Measurements from ENCODE around the gene TYSND1.
"Not testable (repeated sequence)": the region's sequence is repeated elsewhere in the genome, so short reads cannot be mapped to it uniquely, and the experiment has no call there.

The TYSND1 gene

GRCh38 chr10:70131560-70131937 lies 15.0 kb downstream of the TYSND1 start:
- DNase-seq = no peak

DNA sequence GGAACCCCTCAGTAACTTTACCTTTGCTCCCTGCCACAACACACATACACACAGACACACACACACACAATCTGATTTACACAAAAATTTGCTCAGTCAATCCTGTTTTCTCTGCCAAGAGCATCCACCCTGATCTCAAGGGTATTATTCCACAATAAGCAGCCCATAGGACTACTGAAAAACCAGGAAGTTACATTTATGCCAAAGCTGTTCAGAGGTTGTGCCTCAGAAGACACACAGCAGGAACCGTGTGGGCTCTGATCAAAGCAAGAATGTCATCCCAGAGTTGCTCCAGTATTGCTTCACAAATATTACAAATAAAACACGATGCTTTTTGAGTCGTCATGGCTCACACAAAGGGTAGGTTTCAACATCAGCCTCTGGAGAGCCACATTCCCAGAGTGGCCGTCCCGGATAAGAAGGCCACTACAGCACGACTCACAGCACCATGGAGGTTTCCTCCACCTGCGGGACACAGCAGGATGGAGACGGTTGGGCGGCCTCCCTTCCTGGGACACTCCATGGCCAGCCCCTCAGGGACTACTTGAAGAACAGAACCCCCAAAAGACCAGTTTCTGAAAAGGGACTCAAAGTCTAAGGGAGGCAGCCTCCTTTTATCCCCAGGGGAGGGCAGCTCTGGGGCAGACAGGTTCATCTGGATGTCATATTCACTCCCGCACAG lies 15.5 kb downstream of the TYSND1 start:
- no peak for DNase-seq

- DNase-seq = no peak
Measured at GRCh38 chr10:70126700-70127395, 19.7 kb downstream of the TYSND1 start.

DNA sequence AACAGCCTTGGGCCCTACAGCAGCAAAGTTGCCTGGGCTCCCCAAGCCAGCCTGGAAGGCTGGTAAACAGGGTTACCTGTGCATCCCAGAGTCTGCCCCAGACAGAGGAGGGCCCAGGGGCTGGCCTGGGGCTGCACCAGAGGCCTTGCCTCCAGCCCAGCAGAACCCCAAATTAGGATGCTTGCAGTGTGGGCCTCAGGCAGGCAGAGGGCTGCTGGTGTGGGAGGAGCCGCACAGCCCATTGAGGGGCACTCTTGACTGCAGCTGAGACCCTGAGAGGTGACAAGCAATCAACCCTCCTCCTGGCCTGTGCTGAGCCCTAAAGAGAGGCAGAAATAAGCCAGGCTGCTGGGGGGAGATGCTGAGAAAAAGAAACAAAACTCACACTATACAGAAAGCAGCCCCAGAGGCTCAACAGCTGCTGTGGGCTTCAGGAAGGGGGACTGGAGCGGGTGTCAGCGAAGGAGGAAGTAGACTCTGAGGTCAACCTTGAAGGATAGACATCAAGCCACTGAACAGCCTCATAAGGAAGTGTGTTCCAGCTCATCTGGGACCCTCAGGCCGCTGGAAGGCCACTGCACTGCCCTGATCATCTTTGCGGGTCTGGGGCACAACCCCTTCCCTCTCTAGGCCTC lies 20.5 kb downstream of the TYSND1 start:
- no peak for DNase-seq

GRCh38 chr10:70124918-70125317 lies 21.6 kb downstream of the TYSND1 start:
- DNase-seq = no peak

DNA sequence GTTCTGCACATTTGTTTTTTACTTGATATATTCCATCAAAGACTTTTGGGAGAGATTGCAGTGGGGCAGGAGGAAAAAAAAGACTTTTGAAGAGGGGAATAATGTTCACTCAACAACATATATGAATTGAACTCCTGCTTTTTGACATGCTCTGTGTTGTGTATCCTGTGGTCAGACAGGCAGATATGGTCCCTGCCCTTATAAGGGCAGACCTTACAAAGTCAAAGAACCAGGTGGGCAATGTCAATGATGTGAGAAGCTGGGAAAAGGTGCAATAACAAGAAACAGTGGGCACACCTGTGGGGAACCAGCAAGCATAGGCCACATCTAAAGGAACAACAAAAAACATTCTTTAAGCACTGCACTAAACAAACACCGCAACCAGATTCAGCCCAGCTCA lies 22.1 kb downstream of the TYSND1 start:
- DNase-seq = no peak

DNA sequence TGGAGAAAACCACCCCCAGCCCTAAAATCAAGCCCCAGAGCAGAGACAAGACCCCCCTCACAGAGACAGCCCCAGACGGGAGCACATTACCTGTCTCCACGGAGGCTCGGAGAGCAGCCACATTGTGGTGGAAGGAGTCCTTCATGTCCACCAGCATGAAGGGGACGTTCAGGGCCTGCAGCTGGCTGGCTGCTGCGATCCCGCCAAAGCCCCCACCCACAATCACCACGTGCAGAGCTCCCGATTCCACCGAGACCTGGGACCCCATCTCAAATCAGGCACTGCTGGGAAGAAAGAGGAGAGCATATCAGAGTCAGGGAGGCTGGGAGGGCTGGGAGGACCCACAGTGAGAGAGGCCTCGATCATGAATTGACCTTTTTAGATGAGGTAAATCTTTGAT lies 22.7 kb downstream of the TYSND1 start:
- DNase-seq = no peak

DNA sequence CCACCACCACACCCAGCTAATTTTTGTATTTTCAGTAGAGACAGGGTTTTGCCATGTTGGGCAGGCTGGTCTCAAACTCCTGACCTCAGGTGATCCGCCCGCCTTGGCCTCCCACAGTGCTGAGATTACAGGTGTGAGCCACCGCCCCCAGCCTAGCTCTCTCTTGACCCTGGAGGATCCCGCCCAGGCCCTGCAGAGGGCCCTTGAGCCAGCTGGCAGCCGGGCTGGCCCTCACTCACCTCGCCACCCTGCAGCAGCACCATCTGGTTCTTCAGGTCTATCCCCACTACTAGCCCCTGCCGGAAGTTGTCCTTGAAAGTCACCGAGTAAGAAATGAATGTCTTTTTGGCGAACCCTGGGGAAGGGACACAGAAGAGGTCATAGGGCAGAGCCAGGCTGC lies 23.3 kb downstream of the TYSND1 start:
- not testable (repeated sequence) for DNase-seq

GRCh38 chr10:70122742-70123141 lies 23.8 kb downstream of the TYSND1 start:
- no peak for DNase-seq

DNA sequence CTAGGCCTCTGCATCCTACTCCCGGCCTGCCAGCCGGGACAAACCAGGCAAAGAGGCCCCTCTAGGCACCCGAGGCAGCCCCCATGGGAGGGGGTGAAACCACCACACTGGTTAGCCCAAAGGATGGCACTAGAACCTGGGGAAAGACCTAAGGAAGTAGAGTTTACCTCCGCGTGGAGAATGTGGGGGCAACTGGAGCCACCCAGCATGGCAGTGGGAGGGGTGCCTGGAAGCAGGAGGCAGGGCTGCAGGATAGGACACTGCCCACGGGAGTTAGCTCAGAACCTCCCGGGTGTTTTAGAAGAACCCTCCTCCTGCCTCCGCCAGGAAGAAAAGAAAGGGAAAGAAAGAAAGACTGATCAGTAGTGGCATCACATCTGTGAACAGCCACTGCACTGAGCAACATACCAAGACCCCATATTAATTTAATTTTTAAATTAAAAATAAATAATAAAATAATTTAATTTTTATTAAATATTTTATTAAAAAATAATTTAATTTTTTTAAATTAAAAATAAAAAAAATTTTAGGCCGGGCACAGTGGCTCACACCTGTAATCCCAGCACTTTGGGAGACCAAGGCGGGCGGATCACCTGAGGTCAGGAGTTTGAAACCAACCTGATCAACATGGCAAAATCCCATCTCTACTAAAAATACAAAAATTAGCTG lies 25.1 kb downstream of the TYSND1 start:
- DNase-seq = no peak

DNA sequence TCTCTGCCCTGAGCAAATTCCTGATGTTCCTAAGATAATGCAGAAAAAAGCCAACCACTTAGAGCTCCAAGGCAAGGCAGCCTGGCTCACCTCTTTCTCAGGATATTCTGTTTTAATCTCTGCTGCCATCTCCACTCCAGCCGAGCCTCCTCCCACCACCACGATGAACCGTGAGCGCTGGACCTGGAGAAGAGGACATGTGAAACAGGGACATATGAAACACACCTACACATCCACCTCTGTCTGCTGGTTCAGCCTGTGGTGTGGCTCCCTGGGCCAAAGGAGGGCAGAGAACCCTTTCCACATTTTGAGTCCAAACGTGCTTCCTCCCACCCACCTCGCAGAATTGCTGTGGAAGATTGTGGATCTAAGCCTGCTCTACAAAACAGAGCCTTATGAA lies 26.1 kb downstream of the TYSND1 start:
- no peak for DNase-seq

GRCh38 chr10:70119623-70120022 lies 26.9 kb downstream of the TYSND1 start:
- peak in 1 of 3 experiments; percentile 16 for DNase-seq

GRCh38 chr10:70119197-70119596 lies 27.3 kb downstream of the TYSND1 start:
- DNase-seq = no peak

DNA sequence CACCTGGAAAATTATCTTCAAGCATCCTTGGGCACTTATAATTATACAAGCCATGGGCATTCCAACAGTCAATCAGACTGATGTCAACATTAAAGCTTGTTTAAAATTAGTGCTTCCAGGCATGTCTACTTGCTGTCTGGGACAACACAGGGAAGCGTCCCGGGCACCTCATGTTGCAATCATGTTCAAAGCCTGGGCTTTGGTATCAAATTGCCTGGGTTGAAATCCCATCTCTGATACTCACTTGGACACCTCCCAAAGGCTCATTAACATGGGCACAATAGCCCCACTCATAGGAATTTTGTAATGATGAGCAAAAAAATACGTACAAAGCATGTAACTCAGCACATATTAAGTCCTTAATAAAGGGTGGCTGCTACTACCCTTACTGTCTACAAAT lies 28.3 kb downstream of the TYSND1 start:
- no peak for DNase-seq

DNA sequence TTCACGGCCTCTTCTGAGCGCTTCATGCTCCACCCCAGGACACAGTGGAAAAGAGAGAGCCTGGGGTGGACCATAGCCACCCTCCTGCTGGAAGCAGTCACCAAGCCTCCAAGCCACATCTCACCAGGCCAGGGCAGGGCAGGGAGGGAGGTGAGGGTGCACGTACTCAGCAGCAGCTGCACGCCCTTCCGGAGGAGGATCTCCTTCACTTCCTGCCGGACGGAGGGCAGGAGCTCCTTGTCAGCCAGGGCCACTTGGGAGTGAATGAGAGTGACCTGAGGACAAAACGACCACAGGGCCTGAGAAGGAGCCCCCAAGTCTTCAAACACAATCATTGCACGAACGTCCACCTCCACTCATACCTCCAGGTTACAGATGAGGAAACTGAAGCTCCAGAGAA lies 28.9 kb downstream of the TYSND1 start:
- DNase-seq = no peak

DNA sequence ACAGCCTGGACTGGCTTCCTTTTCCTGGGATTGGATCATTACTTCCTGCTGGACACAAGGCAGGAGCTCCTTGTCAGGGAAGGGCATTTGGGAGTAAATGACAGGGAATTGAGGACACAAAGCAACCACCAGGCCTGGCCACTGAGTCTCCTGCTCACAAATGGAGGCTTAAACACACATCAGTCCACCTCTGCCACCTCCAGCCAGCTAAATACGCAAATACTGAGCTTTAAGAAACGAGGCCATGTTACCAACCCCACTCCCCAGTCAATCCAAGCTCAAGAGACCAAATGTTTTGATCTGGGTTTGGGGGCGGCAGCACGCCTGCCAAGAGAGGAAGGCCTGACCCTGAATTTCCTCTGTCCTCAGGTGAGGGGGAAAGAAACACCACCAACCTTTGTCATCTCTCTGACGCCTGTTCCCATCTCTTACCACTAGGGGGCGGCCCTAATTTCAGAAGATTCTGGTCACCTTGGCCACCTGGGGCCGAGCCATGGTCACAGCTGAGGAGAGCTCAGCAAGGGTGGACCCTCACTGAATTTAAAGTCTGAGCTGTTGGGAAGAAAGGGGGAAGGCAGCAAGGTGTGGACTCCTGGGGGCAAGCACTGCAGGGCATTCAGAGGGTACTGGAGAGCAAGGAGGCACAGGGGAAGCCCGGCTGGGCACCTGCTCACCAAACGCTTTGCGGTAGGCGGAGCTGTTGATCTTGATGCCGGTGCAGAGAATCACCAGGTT lies 30.4 kb downstream of the TYSND1 start:
- DNase-seq = peak; percentile 36 to 62 (median 40)

GRCh38 chr10:70114902-70115301 lies 31.6 kb downstream of the TYSND1 start:
- DNase-seq = no peak

GRCh38 chr10:70112071-70112470 lies 34.4 kb downstream of the TYSND1 start:
- no peak for DNase-seq

DNA sequence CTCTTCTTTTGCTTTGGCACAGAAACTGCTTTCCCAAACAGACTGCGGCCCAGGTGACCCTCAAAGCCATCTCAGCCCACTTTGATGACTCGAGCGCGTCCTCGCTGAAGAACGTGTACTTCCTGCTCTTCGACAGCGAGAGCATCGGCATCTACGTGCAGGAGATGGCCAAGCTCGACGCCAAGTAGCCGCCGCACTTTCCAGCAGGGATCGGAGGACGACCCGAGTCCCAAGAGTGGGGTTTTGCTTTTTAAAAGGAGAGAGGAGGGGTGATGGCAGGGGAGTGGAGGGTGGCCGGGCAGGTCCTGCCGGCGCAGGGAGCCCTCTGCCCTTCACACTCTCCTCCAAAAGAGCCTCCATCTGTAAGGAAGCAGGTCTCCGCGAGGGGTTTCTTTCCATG lies 35.0 kb downstream of the TYSND1 start:
- DNase-seq = no peak

- DNase-seq = no peak
Measured at GRCh38 chr10:70109064-70109729, 37.3 kb downstream of the TYSND1 start.

- peak in 1 of 3 experiments; percentile 12 for DNase-seq
Measured at GRCh38 chr10:70106958-70107791, 39.3 kb downstream of the TYSND1 start.

All from NCI-H1417 (cell line).